Karpas-422 (cell line): ENCODE data around the gene FAM25G. TPM values are rescaled to one million over a fixed set of nuclear protein-coding genes. Genes with fewer than 3 reads are reported as not detected.
"Not testable (repeated sequence)": the region's sequence is repeated elsewhere in the genome, so short reads cannot be mapped to it uniquely, and the experiment has no call there.

Source experiments
- DNase-seq: peaks from one replicate; pipeline ENCODE4 v3.0.0-alpha.2; 2015
- H2AFZ ChIP-seq: fragments of 200-600 bp; sonication (generic); 2 replicates; pipeline ENCODE4 v1.6.1; 2014; ENCODE audit warnings: antibody characterized with exemption, low read length, mixed read lengths
- H3K27ac ChIP-seq: fragments of 200-600 bp; sonication (generic); 2 replicates; pipeline ENCODE4 v1.5.1; 2014; ENCODE audit warnings: mild to moderate bottlenecking, low read length, moderate library complexity
- H3K27me3 ChIP-seq: fragments of 200-600 bp; sonication (generic); 2 replicates; pipeline ENCODE4 v1.6.1; 2014; ENCODE audit warnings: low read length, mixed read lengths
- H3K36me3 ChIP-seq: fragments of 200-600 bp; sonication (generic); 2 replicates; pipeline ENCODE4 v1.6.1; 2014; ENCODE audit warnings: low read length, mixed read lengths; ENCODE audit not compliant: insufficient read depth
- H3K4me1 ChIP-seq: fragments of 200-600 bp; sonication (generic); 2 replicates; pipeline ENCODE4 v1.6.1; 2014; ENCODE audit warnings: mild to moderate bottlenecking, low read length, mixed read lengths
- H3K4me2 ChIP-seq: fragments of 200-600 bp; sonication (generic); 2 replicates; pipeline ENCODE4 v1.6.1; 2014; ENCODE audit warnings: low read length, low read depth, mild to moderate bottlenecking; ENCODE audit not compliant: poor library complexity, severe bottlenecking
- H3K4me3 ChIP-seq: fragments of 200-600 bp; sonication (generic); 2 replicates; pipeline ENCODE4 v1.5.1; 2014; ENCODE audit warnings: mild to moderate bottlenecking, antibody characterized with exemption, low read length, mixed read lengths
- H3K79me2 ChIP-seq: fragments of 200-600 bp; sonication (generic); 2 replicates; pipeline ENCODE4 v1.6.1; 2014; ENCODE audit warnings: mild to moderate bottlenecking, low read length, mixed read lengths
- H3K9ac ChIP-seq: fragments of 200-600 bp; sonication (generic); 2 replicates; pipeline ENCODE4 v1.6.0; 2014; ENCODE audit warnings: low read length
- H3K9me2 ChIP-seq: fragments of 200-600 bp; sonication (generic), shearing (Covaris generic); replicated peaks from 2 replicates; pipeline ENCODE4 v1.6.0; 2014; ENCODE audit warnings: mild to moderate bottlenecking, low read length, moderate library complexity; ENCODE audit not compliant: insufficient read depth
- H3K9me3 ChIP-seq: fragments of 300-700, 200-600 bp; sonication (generic); 2 replicates; pipeline ENCODE4 v1.6.1; 2014; ENCODE audit warnings: low read length, mixed read lengths
- H4K20me1 ChIP-seq: fragments of 200-600 bp; sonication (generic); 2 replicates; pipeline ENCODE4 v1.6.1; 2014; ENCODE audit warnings: mild to moderate bottlenecking, antibody characterized with exemption, low read length, low read depth; ENCODE audit not compliant: insufficient read depth
- total RNA-seq: library from RNA; depleted of rRNA; stranded (reverse); fragments of >200 nt; shearing (Covaris generic); gene quantifications from 2 replicates; pipeline ENCODE4 v1.2.3, GENCODE V29; 2014; ENCODE audit warnings: low replicate concordance

FAM25G gene
- total RNA-seq, 1 experiment from 2014 or later: not detected

DNA sequence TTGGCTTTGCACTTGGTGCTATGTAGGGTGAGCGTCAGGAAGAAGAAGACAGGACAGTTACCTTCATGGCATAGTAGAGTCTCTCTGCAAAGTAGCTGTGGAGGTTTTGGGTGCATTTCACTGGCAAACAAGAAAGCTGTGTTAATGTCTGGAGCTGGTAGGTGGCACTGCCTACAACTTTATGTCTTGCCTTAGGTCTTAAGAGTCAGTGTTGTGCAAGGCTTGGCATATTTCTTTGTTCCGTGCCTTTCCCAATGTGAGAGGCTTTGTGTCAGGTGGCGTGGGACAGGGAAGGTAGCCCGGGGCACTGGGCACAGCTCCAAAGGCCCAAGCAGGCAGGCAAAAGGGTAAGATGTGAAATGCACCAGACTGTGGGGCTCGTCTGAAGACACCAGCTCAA, 19.4 kb downstream of the FAM25G start:
- H3K4me1 ChIP-seq, H3K4me2 ChIP-seq, H3K9me3 ChIP-seq, DNase-seq, H2AFZ ChIP-seq, H3K27me3 ChIP-seq, H3K27ac ChIP-seq, H3K9me2 ChIP-seq, H4K20me1 ChIP-seq, H3K36me3 ChIP-seq, H3K9ac ChIP-seq, H3K4me3 ChIP-seq, H3K79me2 ChIP-seq: not testable (repeated sequence)

DNA sequence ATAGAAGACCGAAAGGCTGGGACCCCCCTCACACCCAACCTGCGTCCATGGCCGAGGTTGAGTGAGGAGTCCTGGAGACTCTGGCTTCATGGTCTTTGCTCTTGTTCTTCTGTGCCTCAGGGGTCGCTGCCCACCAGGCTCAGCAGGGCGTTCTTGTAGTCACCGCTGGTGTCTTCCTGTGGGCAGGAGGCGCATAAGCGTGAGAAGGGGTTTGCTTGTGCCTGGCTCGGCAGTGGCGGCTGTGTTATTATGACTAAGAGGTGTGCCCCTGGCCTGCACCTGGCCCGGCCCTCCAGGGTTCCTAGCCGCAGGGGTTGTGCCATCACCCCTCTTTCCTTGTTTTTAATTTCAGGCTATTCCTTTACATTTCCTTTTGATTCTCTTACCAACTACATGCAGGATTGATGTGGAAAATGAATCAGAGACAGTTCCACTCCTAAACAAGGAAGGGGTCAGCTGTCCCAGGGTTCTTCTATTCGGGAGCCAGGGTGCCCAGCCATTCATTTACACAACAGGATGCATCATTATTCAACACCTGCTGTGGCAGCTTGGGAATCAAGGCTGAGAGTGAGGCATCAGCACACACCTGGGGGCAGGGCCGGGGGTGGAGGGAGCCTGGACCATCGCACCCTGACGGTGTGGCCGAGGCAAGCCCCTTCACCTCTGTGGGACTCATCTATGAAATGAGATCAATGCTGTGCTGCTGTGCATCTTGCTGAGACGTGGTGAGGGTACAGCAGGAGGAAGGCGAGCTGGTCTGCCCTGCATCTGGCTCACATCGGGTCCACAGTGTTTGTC, 22.6 kb downstream of the FAM25G start:
- H3K4me2 ChIP-seq, H3K9me2 ChIP-seq, H2AFZ ChIP-seq, H3K27ac ChIP-seq, H3K4me3 ChIP-seq, H3K4me1 ChIP-seq, H3K79me2 ChIP-seq, H3K27me3 ChIP-seq, H3K9me3 ChIP-seq, H4K20me1 ChIP-seq, H3K36me3 ChIP-seq, H3K9ac ChIP-seq: not testable (repeated sequence)
- DNase-seq: peak; percentile 19

DNA sequence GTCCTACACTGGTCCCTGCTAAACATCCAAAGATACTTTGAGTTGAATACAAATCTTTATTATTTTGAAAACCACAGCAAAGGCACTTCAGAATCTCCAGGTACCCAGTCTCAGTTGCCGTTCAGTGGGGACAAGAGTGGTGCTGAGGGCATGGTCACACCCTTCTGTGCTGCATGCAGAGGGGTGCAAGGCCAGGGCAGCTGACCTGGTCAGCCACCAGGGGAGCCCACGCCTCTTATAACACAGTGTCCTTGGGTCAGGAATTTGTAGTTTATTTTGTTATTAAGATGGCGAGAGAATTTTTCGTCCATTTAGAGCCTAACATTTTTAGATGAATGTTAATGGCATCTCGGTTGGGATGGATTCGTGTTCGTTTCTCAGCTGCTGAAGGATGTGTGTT, 23.5 kb downstream of the FAM25G start:
- H3K27me3 ChIP-seq, H4K20me1 ChIP-seq, H3K9me3 ChIP-seq, H3K79me2 ChIP-seq, H3K9ac ChIP-seq, H3K27ac ChIP-seq, H3K36me3 ChIP-seq, H2AFZ ChIP-seq, H3K9me2 ChIP-seq, H3K4me3 ChIP-seq, H3K4me1 ChIP-seq, H3K4me2 ChIP-seq, DNase-seq: not testable (repeated sequence)

DNA sequence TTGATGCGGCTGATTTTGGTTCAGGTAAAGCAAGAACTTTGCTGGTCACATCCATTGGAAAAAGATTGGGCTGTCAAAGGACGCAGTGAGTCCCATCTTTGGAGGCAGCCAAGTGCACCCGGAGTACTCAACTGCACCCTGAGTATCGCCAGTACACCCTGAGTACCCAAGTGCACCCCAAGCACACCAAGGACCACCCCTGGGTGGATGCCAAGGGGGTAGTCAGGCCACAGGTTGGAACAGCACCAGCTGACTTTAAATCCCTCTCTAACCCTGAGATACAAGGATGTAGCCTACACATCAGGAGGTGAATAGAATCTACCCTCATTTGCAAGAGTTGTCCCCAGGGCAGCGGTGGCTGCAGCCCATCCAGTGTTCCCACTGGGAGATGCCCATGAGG, 24.0 kb downstream of the FAM25G start:
- not testable (repeated sequence) for H3K4me2 ChIP-seq, H3K36me3 ChIP-seq, H3K27ac ChIP-seq, DNase-seq, H3K4me3 ChIP-seq, H3K27me3 ChIP-seq, H3K4me1 ChIP-seq, H3K79me2 ChIP-seq, H3K9me3 ChIP-seq, H4K20me1 ChIP-seq, H3K9me2 ChIP-seq, H3K9ac ChIP-seq, H2AFZ ChIP-seq

DNA sequence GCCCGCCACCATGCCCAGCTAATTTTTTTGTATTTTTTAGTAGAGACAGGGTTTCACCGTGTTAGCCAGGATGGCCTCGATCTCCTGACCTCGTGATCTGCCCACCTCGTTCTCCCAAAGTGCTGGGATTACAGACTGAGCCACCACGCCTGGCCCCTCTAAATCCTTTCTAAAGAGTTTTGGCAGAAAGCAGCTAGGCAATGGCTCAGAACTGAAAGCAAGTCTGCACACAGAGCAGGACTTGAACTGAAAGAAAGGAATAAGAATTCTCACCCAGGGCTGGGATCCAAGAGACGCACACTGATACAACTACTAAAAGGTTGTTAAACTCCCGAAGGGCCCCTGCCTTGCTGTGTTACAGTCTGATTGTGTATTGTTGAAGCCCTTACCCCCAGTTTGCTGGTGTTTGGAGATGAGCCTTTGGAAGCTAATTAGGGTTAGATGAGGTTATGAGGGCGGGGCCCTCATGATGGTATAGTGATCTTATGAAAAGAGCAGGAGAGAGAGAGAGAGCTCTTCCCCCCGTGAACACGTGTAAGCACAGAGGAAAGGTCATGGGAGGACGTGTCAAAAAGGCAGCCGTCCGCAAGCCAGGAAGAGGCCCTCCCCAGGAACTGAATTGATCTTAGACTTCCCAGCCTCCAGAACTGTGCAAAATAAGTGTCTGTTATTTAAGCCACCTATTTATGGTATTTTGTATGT, 26.1 kb downstream of the FAM25G start:
- not testable (repeated sequence) for H3K9me2 ChIP-seq, H3K27ac ChIP-seq, H3K4me3 ChIP-seq, H3K9ac ChIP-seq, DNase-seq, H3K4me2 ChIP-seq, H3K79me2 ChIP-seq, H3K9me3 ChIP-seq, H3K27me3 ChIP-seq, H4K20me1 ChIP-seq, H3K36me3 ChIP-seq, H2AFZ ChIP-seq, H3K4me1 ChIP-seq

DNA sequence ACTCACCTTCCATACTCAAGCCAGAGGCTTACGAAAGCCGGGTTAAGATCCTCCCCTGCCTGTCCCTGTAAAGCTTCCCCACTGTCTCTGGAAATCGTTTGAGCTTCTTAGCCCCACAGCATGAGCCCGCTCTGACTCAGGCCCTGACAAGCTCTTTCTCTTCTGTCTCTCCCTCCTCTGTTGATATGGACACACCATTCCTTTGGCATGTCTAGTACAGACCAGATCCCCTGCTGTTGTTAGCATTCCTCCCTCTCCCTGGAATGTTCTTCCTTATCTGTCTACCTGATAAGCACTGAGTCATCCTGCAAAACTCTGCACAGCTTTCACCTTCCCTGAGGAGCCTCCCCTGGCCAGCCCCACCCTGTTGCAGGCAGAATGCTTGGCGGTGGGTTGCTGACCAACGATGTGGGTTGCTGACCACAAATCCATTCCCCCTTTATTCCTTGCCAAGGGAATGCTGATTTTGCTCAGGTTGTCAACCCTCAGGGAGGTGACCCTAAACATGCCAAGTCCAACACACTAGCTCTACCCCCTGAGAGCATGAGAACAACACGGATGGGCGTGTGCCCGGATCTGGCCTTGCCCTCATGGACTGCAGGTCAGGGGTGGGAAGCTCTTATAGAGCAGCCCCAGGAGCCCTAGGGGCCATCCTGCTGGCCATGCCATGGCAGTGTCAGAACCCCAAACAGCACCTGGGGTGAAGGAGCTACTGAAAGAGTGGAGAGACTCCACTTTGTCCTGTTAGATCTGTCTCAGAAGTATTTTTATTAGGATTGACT, 28.7 kb downstream of the FAM25G start:
- H3K36me3 ChIP-seq: not testable (repeated sequence)

DNA sequence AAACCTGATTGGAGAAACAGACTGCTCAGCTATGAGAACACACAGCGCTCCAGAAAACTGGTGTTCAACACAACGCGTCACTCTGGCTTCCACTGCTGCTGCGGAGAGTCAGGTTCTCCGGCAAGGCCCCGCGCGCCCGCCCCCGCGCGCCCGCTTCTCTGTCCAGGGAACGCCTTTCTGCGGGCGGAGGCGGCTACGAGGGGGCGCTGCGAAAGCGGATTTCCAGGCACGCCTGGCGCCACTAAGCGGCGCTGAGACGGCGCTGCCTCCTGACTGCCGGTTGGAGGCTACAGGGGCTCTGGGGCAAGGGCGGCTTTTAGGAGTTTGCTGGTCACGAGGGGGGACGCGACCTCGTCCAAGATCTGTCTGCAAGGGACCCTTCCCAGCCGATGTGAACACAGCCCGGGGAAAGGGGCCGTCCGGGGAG, 30.2 kb downstream of the FAM25G start:
- not testable (repeated sequence) for H3K36me3 ChIP-seq, H3K4me2 ChIP-seq, DNase-seq, H3K9ac ChIP-seq, H3K9me3 ChIP-seq, H4K20me1 ChIP-seq, H3K79me2 ChIP-seq, H3K9me2 ChIP-seq, H2AFZ ChIP-seq, H3K4me3 ChIP-seq, H3K27me3 ChIP-seq, H3K4me1 ChIP-seq, H3K27ac ChIP-seq

More for the DNA sequence above, 28.7 kb downstream of the FAM25G start:
- H4K20me1 ChIP-seq, H3K9me3 ChIP-seq, H3K4me1 ChIP-seq, H3K79me2 ChIP-seq, H2AFZ ChIP-seq, DNase-seq, H3K9ac ChIP-seq, H3K9me2 ChIP-seq, H3K27ac ChIP-seq, H3K27me3 ChIP-seq, H3K4me3 ChIP-seq, H3K4me2 ChIP-seq: not testable (repeated sequence)

DNA sequence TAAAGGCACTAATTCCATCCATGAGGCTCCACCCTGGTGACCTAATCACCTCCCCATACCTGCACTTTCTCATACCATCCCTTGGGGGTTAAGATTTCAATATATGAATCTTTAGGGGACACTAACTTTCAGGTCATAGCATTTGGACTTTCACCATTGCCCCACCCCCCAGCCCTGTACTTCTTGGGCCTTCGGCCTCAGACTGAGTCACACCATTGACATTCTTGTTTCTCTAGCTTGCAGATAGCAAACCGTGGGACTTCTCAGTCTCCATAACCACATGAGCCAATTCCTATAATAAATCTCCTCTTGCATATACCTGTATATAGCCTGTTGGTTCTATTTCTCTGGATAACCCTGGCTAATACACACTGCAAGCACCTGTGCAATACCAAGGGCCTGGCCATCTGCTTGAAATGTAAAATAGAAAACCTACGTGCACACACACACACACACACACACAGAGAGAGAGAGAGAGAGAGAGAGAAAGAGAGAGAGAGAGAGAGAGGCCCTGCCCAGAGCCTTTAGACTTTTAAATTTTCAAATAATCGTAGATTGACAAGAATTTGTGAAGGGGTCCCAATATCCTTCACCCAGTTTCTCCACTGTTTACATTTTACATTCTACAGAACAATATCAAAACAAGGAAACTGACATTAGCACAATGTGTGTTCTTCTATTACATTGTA, 32.9 kb downstream of the FAM25G start:
- Histone ChIP-seq H3K36me3 (no peaks in the 10 kb centered on the region), H3K9me3 (no peaks in the 10 kb centered on the region), H3K27me3 (no peaks in the 10 kb centered on the region), H4K20me1 (no peaks in the 10 kb centered on the region), H2AFZ (no peak overlapping the region), H3K9me2 (no peaks in the 10 kb centered on the region), H3K79me2 (no peaks in the 10 kb centered on the region), H3K4me1 (peaks cover 5% of the 10 kb centered on the region; the same call in 1 of the 2 replicates), H3K27ac (no peak overlapping the region), H3K9ac (no peak overlapping the region), H3K4me3 (no peak overlapping the region), H3K4me2 (no peak overlapping the region)
- no peak for DNase-seq
